ENCODE data around the gene M1AP. TPM values are rescaled to one million over a fixed set of nuclear protein-coding genes. Genes with fewer than 3 reads are reported as not detected.

M1AP gene
- total RNA-seq, 1 experiment from 2014 or later: not detected

DNA sequence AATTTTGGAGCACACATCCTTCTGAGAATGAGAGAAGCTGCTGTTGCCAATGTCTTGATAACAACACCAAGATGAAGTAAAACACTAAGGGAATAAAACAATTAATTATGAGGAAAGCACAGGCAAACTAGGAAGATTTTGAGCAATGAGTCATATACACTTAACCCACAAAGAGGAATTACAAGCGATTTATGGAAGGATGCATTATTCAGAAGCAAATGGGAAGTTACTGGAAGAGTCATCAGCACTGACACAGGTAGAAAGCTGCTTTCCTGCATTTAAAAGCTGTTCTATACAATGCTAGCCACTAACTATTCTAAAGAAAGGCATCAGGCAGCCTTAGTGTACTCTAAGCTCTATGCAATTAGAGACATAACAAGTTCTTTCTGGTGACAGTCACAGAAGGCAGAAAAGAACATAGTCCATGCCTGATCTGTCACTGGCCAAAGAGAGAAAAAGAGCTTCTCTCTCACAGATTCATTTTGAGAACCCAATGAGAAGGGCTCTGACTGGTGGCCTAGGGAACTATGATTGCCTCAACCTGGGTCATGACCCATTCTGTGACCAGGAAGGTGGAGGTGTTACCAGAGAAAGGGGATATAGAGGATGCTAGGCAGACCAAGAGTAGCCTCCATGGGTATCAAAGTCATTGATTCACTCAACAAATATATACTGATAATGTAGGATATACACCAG, 45.4 kb downstream of the M1AP start:
- no peak for DNase-seq (ENCODE audit: low read depth, low spot score)
- CTCF ChIA-PET: interaction anchor here (1.0 kb wide), 1 partner anchor 15 kb away, joined by 3 read pairs; no protein-coding TSS in a partner anchor
- intact Hi-C loops (cut with micrococcal nuclease; ENCODE audit: unreplicated experiment) (no loop called here), in situ Hi-C loops (cut with HindIII; ENCODE audit: low pct_unique_long_range_greater_than_20kb, low sequenced_read_pairs) (no loop called here)
- TF ChIP-seq REST (IDR thresholded peaks at IDR 0.05; ENCODE audit: insufficient read depth in 1 of 2, low read depth in 2 of 2, low read length in 1 of 2) (no peak), CTCF (IDR thresholded peaks at IDR 0.05) (no peak), POLR2AphosphoS5 (IDR thresholded peaks at IDR 0.05; ENCODE audit: low read depth, low read length) (no peak), SIN3A (IDR thresholded peaks at IDR 0.05; ENCODE audit: borderline replicate concordance, insufficient read depth, low read depth, low read length) (no peak), TCF7L2 (IDR thresholded peaks at IDR 0.05; ENCODE audit: low read depth, low read length) (no peak)
- POLR2A ChIA-PET: no interaction called here
- no peaks in the 10 kb centered on the region for H3K9me3 ChIP-seq (ENCODE audit: control insufficient read depth, insufficient read depth, low read depth, low read length)
- no TSS peak for BruUV-seq (replicated peaks)
- peaks cover 24% of the 10 kb centered on the region for H3K27me3 ChIP-seq (ENCODE audit: control insufficient read depth, insufficient read depth, low read length)
- H3K4me1 ChIP-seq (ENCODE audit: control insufficient read depth, insufficient read depth, low read length): no peaks in the 10 kb centered on the region
- H3K4me3 ChIP-seq (ENCODE audit: low read depth in 2 of 2, low read length in 2 of 2): no peak overlapping the region
- H3K36me3 ChIP-seq (ENCODE audit: control insufficient read depth, insufficient read depth, low read length): no peaks in the 10 kb centered on the region
- H3K27ac ChIP-seq (ENCODE audit: low read length): no peak overlapping the region
- no peak for ATAC-seq

GRCh38 chr2:74599676-74600075, 48.5 kb downstream of the M1AP start:
- Histone ChIP-seq H3K36me3 (ENCODE audit: control insufficient read depth, insufficient read depth, low read length) (no peaks in the 10 kb centered on the region), H3K27ac (ENCODE audit: low read length) (no peak overlapping the region), H3K9me3 (ENCODE audit: control insufficient read depth, insufficient read depth, low read depth, low read length) (no peaks in the 10 kb centered on the region), H3K27me3 (ENCODE audit: control insufficient read depth, insufficient read depth, low read length) (peaks cover 24% of the 10 kb centered on the region), H3K4me3 (ENCODE audit: low read depth in 2 of 2, low read length in 2 of 2) (no peak overlapping the region), H3K4me1 (ENCODE audit: control insufficient read depth, insufficient read depth, low read length) (no peaks in the 10 kb centered on the region)
- in situ Hi-C loops (cut with HindIII; ENCODE audit: low pct_unique_long_range_greater_than_20kb, low sequenced_read_pairs) (no loop called here), intact Hi-C loops (cut with micrococcal nuclease; ENCODE audit: unreplicated experiment) (no loop called here)
- ATAC-seq: no peak
- TF ChIP-seq REST (IDR thresholded peaks at IDR 0.05; ENCODE audit: insufficient read depth in 1 of 2, low read depth in 2 of 2, low read length in 1 of 2) (no peak), SIN3A (IDR thresholded peaks at IDR 0.05; ENCODE audit: borderline replicate concordance, insufficient read depth, low read depth, low read length) (no peak), POLR2AphosphoS5 (IDR thresholded peaks at IDR 0.05; ENCODE audit: low read depth, low read length) (no peak), TCF7L2 (IDR thresholded peaks at IDR 0.05; ENCODE audit: low read depth, low read length) (no peak), CTCF (IDR thresholded peaks at IDR 0.05) (no peak)
- CTCF ChIA-PET: no interaction called here
- POLR2A ChIA-PET: no interaction called here
- DNase-seq (ENCODE audit: low read depth, low spot score): no peak
- BruUV-seq (replicated peaks): no TSS peak

Measured in Panc1 (cell line).